Peyer's patch (tissue), 4 donors: Measurements from ENCODE around the gene CLTB.

ENCODE experiments used
- CTCF ChIP-seq, 6 experiments: fragments of 450-650 bp in 4 of 6; fragments of 200-600 bp in 2 of 6; sonication (generic) in 1 of 6; IDR thresholded peaks; one replicate each; pipeline ENCODE4 v1.5.1; 2017 to 2019; ENCODE audit warnings: antibody characterized with exemption in 6 of 6, mild to moderate bottlenecking in 3 of 6, moderate library complexity in 1 of 6
- POLR2A ChIP-seq, 2 donors: fragments of 450-650 bp; IDR thresholded peaks; one replicate each; pipeline ENCODE4 v1.5.1; 2017; ENCODE audit warnings: antibody characterized with exemption in 2 of 2, mild to moderate bottlenecking in 2 of 2, moderate library complexity in 2 of 2

GRCh38 chr5:176371621-176372539, 44.5 kb downstream of the CLTB start:
- TF ChIP-seq CTCF (IDR thresholded peaks at IDR 0.05) (no peak), POLR2A (IDR thresholded peaks at IDR 0.05) (no peak)
